A673 (cell line): ENCODE data around the gene FNDC3B.

Source experiments
- EZH2 ChIP-seq: fragments of 200-600 bp; sonication (generic); IDR thresholded peaks from 2 replicates; pipeline ENCODE4 v1.6.1; 2017; ENCODE audit warnings: borderline replicate concordance, low read depth, mild to moderate bottlenecking, mixed read lengths, antibody characterized with exemption, low read length; ENCODE audit not compliant: poor library complexity, severe bottlenecking
- TF ChIP-seq, protein P1 (sequence below): fragments of 300-800, 200-600 bp; sonication (generic); conservative IDR thresholded peaks from 2 replicates; pipeline ENCODE4 v1.5.1; 2017; ENCODE audit warnings: low read depth, mild to moderate bottlenecking, antibody characterized with exemption, low read length, moderate library complexity, mixed read lengths

DNA sequence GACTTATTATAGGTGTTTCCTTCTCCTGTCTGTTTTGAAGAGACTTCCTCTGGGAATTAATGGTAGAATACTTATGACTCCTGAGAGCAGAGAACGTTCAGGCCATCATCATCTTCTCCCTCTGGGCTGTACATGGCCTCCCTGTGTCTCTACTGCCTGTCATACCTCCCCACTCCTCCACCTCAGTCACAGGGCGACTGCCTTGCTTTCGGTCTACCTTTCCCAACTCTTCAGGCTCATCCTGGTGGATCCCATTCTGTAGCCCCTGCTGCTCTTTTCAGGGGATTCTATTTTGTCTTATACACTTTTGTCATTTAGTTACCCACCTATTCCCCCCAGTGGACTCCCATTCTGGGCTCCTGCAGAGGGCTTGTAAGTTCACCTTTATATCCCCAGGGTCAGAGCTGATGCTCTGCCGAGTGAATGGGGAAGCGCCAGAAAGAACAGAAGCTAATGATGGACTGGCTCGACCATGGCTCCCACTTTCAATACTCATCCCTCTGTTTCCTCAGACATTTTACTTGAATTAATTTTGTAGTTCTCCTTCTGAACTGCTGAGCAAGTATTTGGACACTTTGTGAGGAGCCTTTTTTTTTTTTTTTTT, 28.6 kb downstream of the FNDC3B start:
- no peak for TF ChIP-seq EZH2
- TF ChIP-seq, protein P1, sequence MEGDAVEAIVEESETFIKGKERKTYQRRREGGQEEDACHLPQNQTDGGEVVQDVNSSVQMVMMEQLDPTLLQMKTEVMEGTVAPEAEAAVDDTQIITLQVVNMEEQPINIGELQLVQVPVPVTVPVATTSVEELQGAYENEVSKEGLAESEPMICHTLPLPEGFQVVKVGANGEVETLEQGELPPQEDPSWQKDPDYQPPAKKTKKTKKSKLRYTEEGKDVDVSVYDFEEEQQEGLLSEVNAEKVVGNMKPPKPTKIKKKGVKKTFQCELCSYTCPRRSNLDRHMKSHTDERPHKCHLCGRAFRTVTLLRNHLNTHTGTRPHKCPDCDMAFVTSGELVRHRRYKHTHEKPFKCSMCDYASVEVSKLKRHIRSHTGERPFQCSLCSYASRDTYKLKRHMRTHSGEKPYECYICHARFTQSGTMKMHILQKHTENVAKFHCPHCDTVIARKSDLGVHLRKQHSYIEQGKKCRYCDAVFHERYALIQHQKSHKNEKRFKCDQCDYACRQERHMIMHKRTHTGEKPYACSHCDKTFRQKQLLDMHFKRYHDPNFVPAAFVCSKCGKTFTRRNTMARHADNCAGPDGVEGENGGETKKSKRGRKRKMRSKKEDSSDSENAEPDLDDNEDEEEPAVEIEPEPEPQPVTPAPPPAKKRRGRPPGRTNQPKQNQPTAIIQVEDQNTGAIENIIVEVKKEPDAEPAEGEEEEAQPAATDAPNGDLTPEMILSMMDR: no peak
